Breast epithelium (tissue), 4 donors: ENCODE measurements around the gene FBLN1. TPM values are rescaled to one million over a fixed set of nuclear protein-coding genes. Genes with fewer than 3 reads are reported as not detected.

Source experiments
- DNase-seq, 2 donors: peaks; one replicate each; pipeline ENCODE4 v3.0.0-alpha.2; 2019; ENCODE audit warnings: low spot score in 2 of 2
- H3K27ac ChIP-seq, 2 donors: fragments of 200-600 bp; sonication (generic) in 1 of 2; one replicate each; pipeline ENCODE4 v1.5.1; 2016 to 2019; ENCODE audit warnings: mild to moderate bottlenecking in 1 of 2
- H3K27me3 ChIP-seq, 2 donors: fragments of 200-600 bp; sonication (generic) in 1 of 2; one replicate each; pipeline versions ENCODE4 v1.5.1 to v1.6.0; 2017 to 2019; ENCODE audit warnings: control low read depth in 1 of 2, mild to moderate bottlenecking in 1 of 2
- H3K36me3 ChIP-seq: fragments of 200-600 bp; one replicate; pipeline ENCODE4 v1.5.1; 2019
- H3K4me1 ChIP-seq, 2 donors: fragments of 200-600 bp; sonication (generic); one replicate each; pipeline ENCODE4 v1.5.1; 2016 to 2019; ENCODE audit warnings: control low read depth in 1 of 2
- H3K4me3 ChIP-seq, 3 donors: fragments of 200-600 bp; sonication (generic); 1 replicate in 2 of 3; 2 replicates in 1 of 3; pipeline ENCODE4 v1.5.1; 2016 to 2019; ENCODE audit warnings: mild to moderate bottlenecking in 3 of 3, moderate library complexity in 2 of 3
- H3K9me3 ChIP-seq, 2 donors: fragments of 200-600 bp; sonication (generic) in 1 of 2; one replicate each; pipeline ENCODE4 v1.5.1; 2016 to 2019; ENCODE audit warnings: control low read depth in 1 of 2
- CTCF ChIP-seq, 3 donors: fragments of 450-650 bp; IDR thresholded peaks; one replicate each; pipeline ENCODE4 v1.5.1; 2016 to 2017; ENCODE audit warnings: antibody characterized with exemption in 3 of 3, mild to moderate bottlenecking in 3 of 3, moderate library complexity in 3 of 3
- POLR2A ChIP-seq: fragments of 450-650 bp; IDR thresholded peaks from one replicate; pipeline ENCODE4 v1.6.1; 2016; ENCODE audit warnings: antibody characterized with exemption, mild to moderate bottlenecking, moderate library complexity
- POLR2AphosphoS5 ChIP-seq, 3 donors: sonication (generic); formaldehyde crosslinking; IDR thresholded peaks; one replicate each; pipeline ENCODE4 v1.6.1; 2017; ENCODE audit warnings: antibody characterized with exemption in 3 of 3
- intact Hi-C: fragments of 100-400 bp; cut with DNase I; formaldehyde crosslinking; loops from one replicate; pipeline ENCODE4 v1.15.1; 2023; ENCODE audit warnings: low total_unique reads
- total RNA-seq, 3 donors: library from RNA; depleted of rRNA; stranded (reverse); fragments of >200 nt; gene quantifications; one replicate each; pipeline ENCODE4 v1.1.0, GENCODE V29; 2016

The FBLN1 gene
- total RNA-seq, 3 donors from 2014 or later = 115 to 293 (median 267) TPM

DNA sequence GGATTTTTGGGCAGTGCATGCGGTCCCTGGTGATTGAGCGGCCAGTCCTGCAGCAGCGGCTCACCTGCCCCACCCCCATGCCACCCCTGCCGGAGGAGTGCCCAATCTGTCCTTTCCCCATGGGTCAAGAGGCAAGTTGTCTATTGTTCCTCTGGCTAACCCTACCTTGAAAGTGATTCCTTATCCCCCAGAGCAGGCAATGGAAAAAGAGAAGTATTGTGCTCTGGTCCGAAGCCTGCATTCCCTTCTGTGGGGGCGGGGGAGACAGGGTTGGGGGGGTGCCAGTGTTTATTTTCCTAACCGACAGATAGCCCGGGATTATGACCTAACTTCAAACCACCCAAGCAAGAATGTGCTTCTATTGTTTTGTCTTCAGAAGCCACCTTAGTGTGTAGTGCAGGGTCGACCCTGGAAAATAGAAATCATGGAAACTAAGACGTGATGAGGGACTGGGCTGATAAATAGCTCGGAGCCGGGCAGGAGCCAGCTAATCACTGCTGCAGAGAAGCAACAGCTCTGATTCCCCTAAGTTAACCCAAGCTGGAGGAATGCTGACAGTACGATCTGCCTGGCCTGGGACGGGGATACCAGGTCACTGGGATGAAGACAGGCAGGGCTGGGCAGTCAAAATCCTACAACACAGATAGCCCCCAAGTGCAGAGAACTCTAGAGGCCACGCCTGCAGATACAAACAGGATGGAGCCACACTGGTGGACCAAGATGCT lies 130.3 kb downstream of the FBLN1 start:
- no peak for DNase-seq
- H3K4me1 ChIP-seq = no peaks in the 10 kb centered on the region
- TF ChIP-seq POLR2A (no peak), POLR2AphosphoS5 (IDR thresholded peaks at IDR 0.05) (no peak), CTCF (IDR thresholded peaks at IDR 0.05) (no peak)
- no peaks in the 10 kb centered on the region for H3K27me3 ChIP-seq
- no peaks in the 10 kb centered on the region for H3K36me3 ChIP-seq
- peak overlapping the region in 2 of 3 donors; percentile 20 to 43 for H3K4me3 ChIP-seq
- intact Hi-C loops = no loop called here
- H3K9me3 ChIP-seq = no peaks in the 10 kb centered on the region
- H3K27ac ChIP-seq = peak overlapping the region in 1 of 2 donors; percentile 30

DNA sequence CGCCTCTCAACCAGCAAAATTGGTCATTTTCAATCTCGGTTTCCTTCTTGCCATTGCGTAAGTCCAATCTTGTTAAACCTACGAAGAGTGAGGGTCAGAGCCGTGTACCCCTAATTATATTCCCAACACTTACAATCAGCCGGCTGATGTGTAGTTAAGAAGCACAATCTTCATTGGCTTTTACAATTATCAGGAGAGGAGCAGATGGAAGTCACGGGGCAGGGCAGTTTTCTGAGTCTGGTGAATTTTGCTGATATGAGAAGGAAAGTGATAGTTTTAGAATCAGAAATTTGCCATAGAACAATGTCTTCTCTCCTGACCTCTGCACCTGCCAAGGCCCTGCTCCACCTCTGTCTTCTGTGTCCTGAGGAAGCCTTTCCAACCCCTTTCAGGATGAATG lies 134.0 kb downstream of the FBLN1 start:
- H3K4me1 ChIP-seq = peaks cover 0 to 8% of the 10 kb centered on the region in 2 donors
- peak in 1 of 2 donors; percentile 27 for DNase-seq
- no peak overlapping the region for H3K27ac ChIP-seq
- no peak overlapping the region for H3K4me3 ChIP-seq
- TF ChIP-seq POLR2A (no peak), POLR2AphosphoS5 (IDR thresholded peaks at IDR 0.05) (no peak), CTCF (IDR thresholded peaks at IDR 0.05) (no peak)
- H3K27me3 ChIP-seq = no peaks in the 10 kb centered on the region
- intact Hi-C loops = no loop called here
- H3K9me3 ChIP-seq = no peaks in the 10 kb centered on the region
- H3K36me3 ChIP-seq = no peaks in the 10 kb centered on the region

DNA sequence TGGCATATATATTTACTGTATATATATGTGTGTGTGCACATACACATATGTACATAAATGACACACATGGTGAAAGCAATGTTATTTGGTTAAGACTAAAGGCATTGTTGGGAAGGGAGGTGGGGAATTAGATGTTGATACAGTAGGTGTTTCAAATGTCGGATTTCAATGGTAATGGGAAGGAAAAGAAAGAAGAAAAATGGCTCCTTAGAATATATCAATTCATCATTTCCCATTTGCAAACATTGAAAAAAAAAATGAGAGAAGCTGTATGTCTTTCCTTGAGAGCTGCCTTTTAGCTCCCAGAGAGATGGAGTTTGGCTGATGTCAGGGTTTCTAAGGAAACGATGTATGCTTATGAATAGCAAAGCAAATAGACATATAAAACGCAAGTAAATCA lies 135.5 kb downstream of the FBLN1 start:
- no peaks in the 10 kb centered on the region for H3K27me3 ChIP-seq
- no peak overlapping the region for H3K4me3 ChIP-seq
- H3K27ac ChIP-seq = no peak overlapping the region
- DNase-seq = no peak
- TF ChIP-seq CTCF (IDR thresholded peaks at IDR 0.05) (no peak), POLR2A (no peak), POLR2AphosphoS5 (IDR thresholded peaks at IDR 0.05) (no peak)
- intact Hi-C loops = no loop called here
- H3K4me1 ChIP-seq = peaks cover 0 to 8% of the 10 kb centered on the region in 2 donors
- no peaks in the 10 kb centered on the region for H3K9me3 ChIP-seq
- H3K36me3 ChIP-seq = no peaks in the 10 kb centered on the region

DNA sequence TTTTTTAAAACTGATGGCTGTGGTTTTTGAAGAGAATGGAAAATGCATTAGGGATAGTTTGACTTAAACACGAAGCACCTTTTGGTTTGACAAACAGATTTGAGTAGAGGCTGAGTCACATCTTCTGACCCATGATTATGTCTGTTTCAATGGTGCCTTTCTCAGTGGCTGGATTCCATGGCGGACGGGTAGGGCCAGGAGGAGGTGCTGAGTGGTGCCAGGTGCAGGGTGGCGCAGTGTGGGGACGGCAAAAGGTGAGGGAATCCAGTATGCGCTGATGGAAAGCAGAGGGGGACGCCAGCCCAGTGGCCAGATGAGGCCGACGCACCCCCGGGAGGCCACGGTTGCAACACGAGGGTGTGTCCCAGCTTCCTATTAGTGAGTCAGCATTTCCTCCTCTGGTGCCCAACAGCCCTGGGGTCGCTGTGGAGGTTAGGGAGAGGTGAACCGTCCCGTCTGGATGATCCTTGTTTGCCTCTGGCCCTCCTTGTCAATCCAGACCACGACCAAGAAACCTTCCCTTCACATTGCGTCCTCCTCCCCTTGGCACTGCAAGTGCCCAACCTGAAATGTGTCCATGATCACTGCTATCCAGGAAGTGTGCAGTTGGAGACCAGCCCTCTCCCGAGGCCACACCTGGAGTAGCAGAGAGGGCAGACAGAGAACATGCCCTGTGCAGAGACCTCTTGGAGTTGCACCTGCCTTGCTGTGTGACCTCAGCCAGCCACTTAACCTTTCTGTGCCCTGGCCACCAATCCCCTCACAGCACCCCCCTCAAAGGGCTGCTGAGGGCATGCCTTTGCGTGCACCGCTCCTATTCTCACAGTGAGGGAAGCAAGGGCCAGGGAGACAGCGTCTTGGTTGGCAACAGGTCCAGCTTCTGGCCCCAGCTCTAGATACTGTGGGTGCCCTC lies 136.4 kb downstream of the FBLN1 start:
- Histone ChIP-seq H3K27me3 (no peaks in the 10 kb centered on the region), H3K4me3 (no peak overlapping the region), H3K36me3 (no peaks in the 10 kb centered on the region), H3K9me3 (no peaks in the 10 kb centered on the region), H3K4me1 (peaks cover 0 to 8% of the 10 kb centered on the region in 2 donors), H3K27ac (no peak overlapping the region)
- no peak for DNase-seq
- TF ChIP-seq POLR2AphosphoS5 (IDR thresholded peaks at IDR 0.05) (peak in 1 of 3 donors; percentile 77), CTCF (IDR thresholded peaks at IDR 0.05) (no peak), POLR2A (no peak)
- intact Hi-C loops = no loop called here

GRCh38 chr22:45639747-45640102 lies 137.0 kb downstream of the FBLN1 start:
- no peaks in the 10 kb centered on the region for H3K27me3 ChIP-seq
- DNase-seq = no peak
- H3K4me3 ChIP-seq = no peak overlapping the region
- peaks cover 0 to 8% of the 10 kb centered on the region in 2 donors for H3K4me1 ChIP-seq
- no peaks in the 10 kb centered on the region for H3K36me3 ChIP-seq
- no peak for TF ChIP-seq POLR2AphosphoS5 (IDR thresholded peaks at IDR 0.05)
- TF ChIP-seq CTCF (IDR thresholded peaks at IDR 0.05) = no peak
- no peak for TF ChIP-seq POLR2A
- no peaks in the 10 kb centered on the region for H3K9me3 ChIP-seq
- intact Hi-C loops = no loop called here
- no peak overlapping the region for H3K27ac ChIP-seq
